GM21529 (cell line): Measurements from ENCODE around the gene TREML1.
"Not testable (repeated sequence)": the region's sequence is repeated elsewhere in the genome, so short reads cannot be mapped to it uniquely, and the experiment has no call there.

ENCODE experiments used
- ATAC-seq: cut with Tn5 transposase; IDR thresholded peaks from one replicate; pipeline ENCODE4 v1.9.1; 2021; ENCODE audit not compliant: unreplicated experiment

Gene TREML1

DNA sequence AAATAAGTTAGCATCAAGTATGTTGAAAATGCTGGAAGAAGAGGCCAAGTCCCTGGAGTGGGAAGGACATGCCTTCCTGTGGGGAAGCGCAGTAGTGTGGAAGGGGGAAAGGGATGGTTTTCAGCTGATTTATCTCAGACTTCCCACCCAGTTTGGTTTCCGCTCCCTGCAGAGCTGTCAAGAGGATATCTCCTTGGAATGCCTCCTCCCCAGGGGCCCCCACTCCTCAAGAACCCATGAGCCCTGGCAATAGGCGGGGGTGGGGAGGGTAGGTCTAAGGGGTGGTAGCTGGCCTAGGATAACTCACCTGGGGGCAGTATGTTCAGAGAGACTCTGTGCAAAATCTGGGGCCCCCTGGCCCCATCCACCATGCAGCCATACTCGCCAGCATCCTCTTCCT lies 696 bp downstream of the TREML1 start:
- ATAC-seq = no peak

DNA sequence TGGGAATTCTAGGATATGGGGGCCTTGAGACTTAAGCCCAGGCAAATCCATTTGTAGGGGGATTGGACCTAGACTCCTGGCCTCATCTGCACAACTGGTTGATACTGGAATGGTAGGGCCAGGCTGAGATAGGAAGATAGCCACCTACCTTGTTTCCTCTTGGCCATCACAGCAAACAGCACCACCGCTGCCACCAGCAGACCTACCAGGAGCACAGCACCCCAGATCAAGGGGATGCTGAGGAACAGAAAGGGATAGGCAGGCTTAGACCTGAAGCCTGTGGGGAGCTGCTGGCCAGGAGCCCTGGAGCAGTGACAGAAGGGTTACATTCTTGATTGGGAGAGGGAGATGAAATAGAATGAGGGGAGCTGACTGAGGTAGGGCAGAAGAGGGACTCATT lies 3.5 kb downstream of the TREML1 start:
- no peak for ATAC-seq

GRCh38 chr6:41147917-41148316 lies 6.2 kb downstream of the TREML1 start:
- no peak for ATAC-seq

- no peak for ATAC-seq
Observed at GRCh38 chr6:41136911-41137310, 17.2 kb downstream of the TREML1 start.

DNA sequence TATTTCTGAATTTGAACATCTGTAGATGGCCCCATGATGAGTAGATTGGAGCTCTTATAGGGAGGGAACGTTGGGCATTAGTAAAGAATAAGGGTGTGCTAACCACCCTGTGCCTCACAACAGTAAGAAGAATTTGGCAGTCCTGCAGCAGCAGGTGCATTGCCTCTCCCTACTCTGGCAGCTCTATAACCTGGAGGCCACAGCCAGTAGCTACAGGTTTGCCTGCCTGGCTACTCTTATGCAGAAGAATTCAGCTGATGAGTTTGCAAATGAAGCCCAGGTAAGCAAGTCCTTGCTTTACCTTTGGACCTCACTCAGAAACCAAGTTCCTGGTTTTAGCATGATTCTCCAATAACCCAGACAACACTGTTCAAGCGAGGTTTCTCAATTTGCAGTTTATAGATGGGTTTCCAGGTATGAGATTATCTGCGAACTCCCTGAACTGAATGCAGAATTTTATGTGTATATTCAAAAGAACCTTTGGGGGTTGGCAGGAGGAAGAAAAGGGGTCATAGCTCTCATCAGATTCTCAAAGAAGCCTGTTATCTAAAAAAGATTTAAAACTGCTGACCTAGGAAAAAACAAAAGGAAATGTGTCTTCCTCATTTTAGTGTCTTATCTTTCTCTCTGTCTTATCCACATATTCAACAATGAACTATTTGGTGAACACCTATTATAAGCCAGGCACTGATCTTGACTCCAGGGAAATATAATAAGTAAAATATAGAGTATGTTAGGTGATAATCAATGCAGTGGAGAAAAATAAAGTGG lies 18.9 kb downstream of the TREML1 start:
- no peak for ATAC-seq

DNA sequence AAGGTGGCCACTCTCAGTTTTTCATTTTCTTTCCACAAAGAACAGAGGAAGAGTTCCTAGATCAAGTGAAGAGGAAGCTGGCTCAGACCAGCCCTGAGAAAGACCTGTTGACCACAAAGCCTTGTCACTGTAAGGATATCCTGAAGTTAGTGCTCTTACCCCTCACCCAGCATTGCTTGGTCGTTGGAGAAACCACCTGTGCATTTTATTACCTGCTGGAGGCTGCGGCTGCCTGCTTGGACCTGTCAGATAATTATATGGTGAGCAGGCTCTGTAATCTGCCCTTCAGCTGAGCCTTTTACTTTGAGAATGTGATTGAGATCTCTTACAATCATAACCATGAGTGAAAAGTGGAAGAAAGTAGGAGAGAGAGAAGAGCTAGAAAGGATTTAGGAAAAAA lies 21.9 kb downstream of the TREML1 start:
- ATAC-seq = no peak

GRCh38 chr6:41125282-41125681 lies 28.9 kb downstream of the TREML1 start:
- no peak for ATAC-seq

GRCh38 chr6:41122918-41123317 lies 31.2 kb downstream of the TREML1 start:
- ATAC-seq = no peak

- no peak for ATAC-seq
Observed at GRCh38 chr6:41122373-41122772, 31.8 kb downstream of the TREML1 start.

DNA sequence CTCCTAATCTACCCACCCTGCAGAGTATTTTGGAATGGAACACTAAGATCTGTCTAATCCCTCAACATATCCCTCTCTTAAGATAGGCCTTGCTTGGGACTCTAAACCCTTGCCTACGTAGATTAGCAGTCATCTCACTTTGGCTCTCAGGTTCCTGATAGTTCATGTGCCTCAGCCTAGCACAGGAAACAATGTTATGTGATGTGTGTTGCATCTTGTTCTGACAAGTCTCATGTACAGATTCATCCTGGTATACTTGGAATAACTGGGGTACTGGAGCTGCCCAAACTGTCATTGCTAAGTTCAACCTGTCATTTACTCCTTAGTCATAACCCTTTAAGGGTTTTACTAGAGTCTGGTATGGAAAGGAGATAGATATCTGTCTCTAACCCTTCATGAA lies 34.1 kb downstream of the TREML1 start:
- no peak for ATAC-seq

- no peak for ATAC-seq
Observed at GRCh38 chr6:41119508-41119907, 34.6 kb downstream of the TREML1 start.

DNA sequence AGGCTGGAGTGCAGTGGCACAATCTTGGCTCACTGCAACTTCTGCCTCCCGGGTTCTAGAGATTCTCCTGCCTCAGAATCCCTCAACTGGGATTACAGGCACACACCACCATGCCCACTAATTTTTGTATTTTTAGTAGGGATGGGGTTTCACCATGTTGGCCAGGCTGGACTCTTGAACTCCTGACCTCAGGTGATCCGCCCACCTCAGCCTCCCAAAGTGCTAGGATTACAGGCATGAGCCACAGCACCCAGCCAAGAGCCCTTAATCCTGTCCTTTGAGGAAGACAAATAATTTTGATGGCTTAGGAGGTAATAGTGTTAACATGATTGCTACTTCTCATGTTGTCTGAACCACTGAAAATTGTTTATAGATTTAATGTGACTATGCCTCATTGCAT lies 39.1 kb downstream of the TREML1 start:
- ATAC-seq = not testable (repeated sequence)

DNA sequence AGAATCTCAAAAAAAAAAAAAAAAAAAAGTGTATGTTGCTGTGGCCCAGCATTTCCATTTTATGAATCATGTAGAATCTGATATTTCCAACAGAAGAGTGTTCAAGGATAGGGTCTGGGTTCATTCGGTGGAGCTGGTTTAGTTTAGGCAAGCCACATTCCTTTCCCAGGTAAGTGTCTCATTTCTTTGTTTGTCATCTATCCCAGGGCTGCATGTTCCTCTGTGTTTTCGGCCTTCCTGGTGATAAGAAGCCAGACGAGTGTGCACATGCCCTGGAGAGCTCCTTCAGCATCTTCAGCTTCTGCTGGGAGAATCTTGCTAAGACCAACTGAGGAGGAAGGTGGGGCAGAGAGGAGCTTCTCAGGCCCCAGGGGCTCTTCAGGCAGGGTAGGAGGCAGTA lies 43.1 kb downstream of the TREML1 start:
- no peak for ATAC-seq

DNA sequence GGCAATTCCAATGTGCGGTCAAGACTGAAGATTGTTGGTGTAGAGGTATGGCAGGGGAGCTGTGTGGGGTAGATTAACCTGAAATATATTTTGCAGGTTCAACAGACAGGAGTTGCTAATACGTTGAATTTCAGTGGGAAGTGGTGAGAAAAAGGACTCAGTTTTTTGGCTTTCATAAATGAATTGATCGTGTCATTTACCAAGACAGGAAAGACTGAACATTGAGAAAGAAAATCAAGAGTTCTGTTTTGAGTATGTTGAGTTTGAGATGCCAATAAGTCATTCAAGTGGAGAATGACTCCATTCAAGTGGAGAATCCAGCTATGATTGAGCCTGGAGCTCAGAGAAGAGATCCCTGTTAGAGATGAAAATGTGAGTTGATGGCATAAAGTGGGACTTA lies 50.3 kb downstream of the TREML1 start:
- ATAC-seq = no peak

DNA sequence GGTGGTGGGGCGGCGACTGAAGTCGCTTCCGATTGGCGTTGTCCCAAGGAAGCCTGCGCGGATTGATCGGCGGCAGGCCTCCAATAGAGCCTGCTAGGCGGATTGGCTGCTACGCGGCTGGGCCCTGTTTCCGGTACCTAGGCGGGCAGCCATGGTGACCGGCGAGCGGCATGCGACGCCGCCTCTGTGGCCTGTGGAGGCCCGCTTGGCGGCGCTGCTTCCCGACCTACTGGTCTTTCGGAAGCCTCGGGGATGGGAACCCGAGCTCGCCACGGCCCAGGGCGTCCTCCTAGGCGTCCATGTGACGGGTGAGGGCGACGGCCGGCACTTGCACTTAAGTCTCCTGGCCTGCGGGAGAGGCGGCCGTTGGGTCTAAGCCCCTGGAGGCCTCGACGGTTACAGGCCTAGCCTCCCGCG lies 53.3 kb downstream of the TREML1 start:
- ATAC-seq = no peak
